ENCODE results near the gene DYNC2I2.

DNA sequence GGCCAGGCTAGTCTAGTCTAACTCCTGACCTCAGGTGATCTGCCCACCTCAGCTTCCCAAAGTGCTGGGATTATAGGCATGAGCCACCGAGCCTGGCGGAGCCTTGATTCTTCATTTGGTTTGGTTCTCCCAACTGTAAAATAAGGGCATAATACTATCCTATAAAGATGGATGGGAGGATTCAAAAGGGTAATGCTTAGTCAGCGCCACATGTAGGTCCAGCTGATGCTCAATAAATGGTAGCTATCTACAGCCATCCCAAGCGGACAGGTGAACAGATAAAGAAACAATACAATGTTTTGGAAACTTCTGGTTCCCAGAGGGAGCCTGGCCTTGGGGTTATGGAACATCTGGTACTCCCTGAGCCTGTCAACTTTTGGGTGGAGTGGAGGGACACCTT lies 18.7 kb upstream of the DYNC2I2 start:
- TF ChIP-seq, protein P1, sequence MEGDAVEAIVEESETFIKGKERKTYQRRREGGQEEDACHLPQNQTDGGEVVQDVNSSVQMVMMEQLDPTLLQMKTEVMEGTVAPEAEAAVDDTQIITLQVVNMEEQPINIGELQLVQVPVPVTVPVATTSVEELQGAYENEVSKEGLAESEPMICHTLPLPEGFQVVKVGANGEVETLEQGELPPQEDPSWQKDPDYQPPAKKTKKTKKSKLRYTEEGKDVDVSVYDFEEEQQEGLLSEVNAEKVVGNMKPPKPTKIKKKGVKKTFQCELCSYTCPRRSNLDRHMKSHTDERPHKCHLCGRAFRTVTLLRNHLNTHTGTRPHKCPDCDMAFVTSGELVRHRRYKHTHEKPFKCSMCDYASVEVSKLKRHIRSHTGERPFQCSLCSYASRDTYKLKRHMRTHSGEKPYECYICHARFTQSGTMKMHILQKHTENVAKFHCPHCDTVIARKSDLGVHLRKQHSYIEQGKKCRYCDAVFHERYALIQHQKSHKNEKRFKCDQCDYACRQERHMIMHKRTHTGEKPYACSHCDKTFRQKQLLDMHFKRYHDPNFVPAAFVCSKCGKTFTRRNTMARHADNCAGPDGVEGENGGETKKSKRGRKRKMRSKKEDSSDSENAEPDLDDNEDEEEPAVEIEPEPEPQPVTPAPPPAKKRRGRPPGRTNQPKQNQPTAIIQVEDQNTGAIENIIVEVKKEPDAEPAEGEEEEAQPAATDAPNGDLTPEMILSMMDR (IDR thresholded peaks at IDR 0.05), result no peak
- TF ChIP-seq POLR2AphosphoS5 (IDR thresholded peaks at IDR 0.05) (no peak), POLR2A (IDR thresholded peaks at IDR 0.05) (no peak)

Data from prostate gland (tissue), 2 donors.